Adipocyte (in vitro differentiated cells): ENCODE data around the gene GJB5.
"Not testable (repeated sequence)": the region's sequence is repeated elsewhere in the genome, so short reads cannot be mapped to it uniquely, and the experiment has no call there.

Experiments
- DNase-seq: peaks from one replicate; pipeline ENCODE4 v3.0.0-alpha.2; 2015; ENCODE audit warnings: low read depth
- H3K27me3 ChIP-seq: replicated peaks from 2 replicates; pipeline ENCODE4 v1.7.0; 2013; ENCODE audit warnings: mild to moderate bottlenecking, low read length, moderate library complexity; ENCODE audit not compliant: control insufficient read depth, insufficient read depth
- H3K36me3 ChIP-seq: 2 replicates; pipeline ENCODE4 v1.7.0; 2013; ENCODE audit warnings: low read length, mild to moderate bottlenecking, moderate library complexity; ENCODE audit not compliant: control insufficient read depth, insufficient read depth, severe bottlenecking
- H3K4me1 ChIP-seq: 2 replicates; pipeline ENCODE4 v1.7.0; 2013; ENCODE audit warnings: mild to moderate bottlenecking, low read length, moderate library complexity; ENCODE audit not compliant: control insufficient read depth, insufficient read depth
- H3K4me3 ChIP-seq: 2 replicates; pipeline ENCODE4 v1.7.0; 2013; ENCODE audit warnings: mild to moderate bottlenecking, low read length, moderate library complexity
- H3K9ac ChIP-seq: 2 replicates; pipeline ENCODE4 v1.7.0; 2013; ENCODE audit warnings: mild to moderate bottlenecking, low read length, moderate library complexity
- H3K9me3 ChIP-seq: 2 replicates; pipeline ENCODE4 v1.7.0; 2013; ENCODE audit warnings: mild to moderate bottlenecking, low read length, moderate library complexity; ENCODE audit not compliant: control insufficient read depth

GJB5 gene

DNA sequence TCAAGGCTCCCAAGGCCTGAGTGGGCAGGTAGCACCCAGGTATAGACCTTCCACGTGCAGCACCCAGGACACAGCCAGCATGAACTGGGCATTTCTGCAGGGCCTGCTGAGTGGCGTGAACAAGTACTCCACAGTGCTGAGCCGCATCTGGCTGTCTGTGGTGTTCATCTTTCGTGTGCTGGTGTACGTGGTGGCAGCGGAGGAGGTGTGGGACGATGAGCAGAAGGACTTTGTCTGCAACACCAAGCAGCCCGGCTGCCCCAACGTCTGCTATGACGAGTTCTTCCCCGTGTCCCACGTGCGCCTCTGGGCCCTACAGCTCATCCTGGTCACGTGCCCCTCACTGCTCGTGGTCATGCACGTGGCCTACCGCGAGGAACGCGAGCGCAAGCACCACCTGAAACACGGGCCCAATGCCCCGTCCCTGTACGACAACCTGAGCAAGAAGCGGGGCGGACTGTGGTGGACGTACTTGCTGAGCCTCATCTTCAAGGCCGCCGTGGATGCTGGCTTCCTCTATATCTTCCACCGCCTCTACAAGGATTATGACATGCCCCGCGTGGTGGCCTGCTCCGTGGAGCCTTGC, 6.4 kb downstream of the GJB5 start:
- Histone ChIP-seq H3K4me3 (no peak overlapping the region), H3K9ac (no peak overlapping the region)
- DNase-seq = no peak

DNA sequence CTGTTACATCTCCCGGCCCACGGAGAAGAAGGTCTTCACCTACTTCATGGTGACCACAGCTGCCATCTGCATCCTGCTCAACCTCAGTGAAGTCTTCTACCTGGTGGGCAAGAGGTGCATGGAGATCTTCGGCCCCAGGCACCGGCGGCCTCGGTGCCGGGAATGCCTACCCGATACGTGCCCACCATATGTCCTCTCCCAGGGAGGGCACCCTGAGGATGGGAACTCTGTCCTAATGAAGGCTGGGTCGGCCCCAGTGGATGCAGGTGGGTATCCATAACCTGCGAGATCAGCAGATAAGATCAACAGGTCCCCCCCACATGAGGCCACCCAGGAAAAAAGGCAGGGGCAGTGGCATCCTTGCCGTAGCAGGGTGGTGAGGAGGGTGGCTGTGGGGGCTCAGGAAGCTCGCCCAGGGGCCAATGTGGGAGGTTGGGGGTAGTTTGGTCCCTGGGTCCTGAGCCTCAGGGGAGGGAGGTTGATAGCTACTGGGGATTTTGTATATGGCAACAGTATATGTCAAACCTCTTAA, 7.0 kb downstream of the GJB5 start:
- DNase-seq = no peak
- H3K36me3 ChIP-seq = no peaks in the 10 kb centered on the region
- no peak overlapping the region for H3K4me3 ChIP-seq
- H3K9me3 ChIP-seq = no peaks in the 10 kb centered on the region
- H3K4me1 ChIP-seq = no peaks in the 10 kb centered on the region
- H3K9ac ChIP-seq = no peak overlapping the region
- H3K27me3 ChIP-seq = peaks cover 20% of the 10 kb centered on the region

More for the DNA sequence above, 6.4 kb downstream of the GJB5 start:
- peaks cover 21% of the 10 kb centered on the region for H3K27me3 ChIP-seq
- no peaks in the 10 kb centered on the region for H3K36me3 ChIP-seq
- H3K4me1 ChIP-seq = no peaks in the 10 kb centered on the region
- H3K9me3 ChIP-seq = no peaks in the 10 kb centered on the region

DNA sequence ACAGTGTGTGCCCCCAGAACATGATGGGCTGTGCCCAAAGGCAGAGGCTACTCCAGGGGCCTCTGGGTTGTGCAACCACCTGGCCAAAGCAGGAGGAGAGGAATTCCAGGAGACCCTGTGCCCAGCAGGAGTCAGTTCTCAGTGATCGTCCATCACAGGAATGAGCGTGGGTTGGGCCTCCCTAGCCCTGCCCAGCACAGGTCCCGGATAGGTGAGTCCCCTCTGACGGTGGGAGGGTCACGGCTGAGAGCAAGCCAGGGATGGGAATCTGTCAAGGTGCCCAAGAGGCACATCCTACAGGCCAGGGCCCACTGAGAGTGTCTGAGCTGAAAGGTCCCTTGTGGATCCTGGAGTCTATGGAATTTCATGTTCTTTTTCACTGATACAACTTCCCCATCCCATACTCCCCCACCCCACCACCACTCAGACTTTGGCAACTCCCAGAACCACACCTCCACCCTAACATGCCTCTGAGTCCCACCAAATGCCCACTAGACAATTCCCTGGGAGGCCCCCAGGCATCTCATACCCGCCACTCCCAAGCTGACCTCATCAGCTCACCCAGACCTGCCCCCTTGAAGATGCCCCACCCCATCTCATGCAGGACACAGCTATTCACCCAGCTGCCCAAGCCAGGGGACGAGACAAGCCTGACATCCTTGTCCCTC, 7.8 kb downstream of the GJB5 start:
- Histone ChIP-seq H3K9ac (no peak overlapping the region), H3K9me3 (no peaks in the 10 kb centered on the region), H3K4me1 (no peaks in the 10 kb centered on the region), H3K4me3 (no peak overlapping the region), H3K27me3 (peaks cover 12% of the 10 kb centered on the region), H3K36me3 (no peaks in the 10 kb centered on the region)
- DNase-seq = no peak

DNA sequence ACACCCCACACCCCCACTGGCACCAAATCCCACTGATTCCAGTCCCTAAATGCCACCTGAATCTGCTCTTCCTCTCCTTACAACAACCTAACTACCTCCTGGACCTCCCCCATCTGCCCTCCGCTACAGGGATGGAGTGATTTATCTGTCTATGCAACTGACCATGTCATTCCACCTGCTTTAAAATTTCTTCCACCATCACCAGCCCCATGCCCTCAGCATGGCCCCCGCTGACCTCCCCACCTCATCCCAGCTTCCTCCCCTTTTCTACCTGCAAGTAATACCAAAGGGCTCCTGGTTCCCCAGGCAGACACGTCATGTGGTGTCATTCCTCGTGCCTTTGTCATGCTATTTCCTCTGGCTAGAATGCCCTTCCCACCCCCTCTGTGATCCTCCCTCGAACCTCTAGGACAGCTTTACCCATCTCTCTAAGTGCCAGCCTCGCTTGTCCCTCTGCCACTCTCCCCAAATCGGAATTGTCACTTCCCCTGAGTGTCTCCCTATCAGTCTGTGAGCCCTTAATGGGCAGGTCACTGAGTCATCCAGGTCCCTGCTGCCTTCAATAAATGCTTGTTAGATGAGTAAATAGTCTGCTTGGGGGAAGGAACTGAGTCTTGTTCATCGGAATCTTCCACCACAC, 8.4 kb downstream of the GJB5 start:
- Histone ChIP-seq H3K4me1 (no peaks in the 10 kb centered on the region), H3K27me3 (peaks cover 9% of the 10 kb centered on the region), H3K36me3 (no peaks in the 10 kb centered on the region), H3K9me3 (no peaks in the 10 kb centered on the region), H3K9ac (no peak overlapping the region), H3K4me3 (no peak overlapping the region)
- no peak for DNase-seq

GRCh38 chr1:34768856-34769255, 14.0 kb downstream of the GJB5 start:
- no peak overlapping the region for H3K4me3 ChIP-seq
- peaks cover 11% of the 10 kb centered on the region for H3K27me3 ChIP-seq
- H3K9me3 ChIP-seq = no peaks in the 10 kb centered on the region
- H3K9ac ChIP-seq = no peak overlapping the region
- H3K4me1 ChIP-seq = no peaks in the 10 kb centered on the region
- H3K36me3 ChIP-seq = no peaks in the 10 kb centered on the region
- no peak for DNase-seq

DNA sequence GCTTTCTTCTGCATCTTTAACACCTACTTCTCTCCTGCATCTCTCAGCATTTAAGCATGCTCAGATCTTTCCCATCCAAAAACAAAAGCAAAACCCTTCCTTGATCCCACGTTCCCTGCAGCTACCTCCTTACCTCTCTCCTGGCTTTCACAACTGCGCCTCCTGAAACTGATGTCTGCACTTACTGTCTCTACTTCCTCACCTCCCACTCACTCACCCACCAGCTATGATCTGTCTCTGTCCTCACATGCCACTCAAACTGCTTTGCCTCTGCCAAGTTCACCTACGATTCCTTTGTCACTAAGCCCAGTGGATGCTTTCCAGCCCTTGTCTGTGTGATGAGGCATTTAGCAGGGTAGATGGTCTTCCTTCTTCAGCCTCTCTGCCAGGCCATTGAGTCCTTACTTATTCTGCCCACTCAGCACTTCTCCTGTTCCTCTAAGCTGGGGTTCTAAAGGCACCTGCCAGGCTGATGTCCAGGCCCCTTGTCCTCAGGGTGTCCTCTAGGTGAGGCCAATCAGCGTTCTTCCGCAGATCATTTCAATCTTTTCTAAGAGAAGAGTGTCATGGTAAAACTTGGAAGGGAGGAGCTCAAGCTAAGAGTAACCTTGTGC, 16.2 kb downstream of the GJB5 start:
- no peak for DNase-seq
- Histone ChIP-seq H3K9ac (no peak overlapping the region), H3K4me1 (no peaks in the 10 kb centered on the region), H3K9me3 (no peaks in the 10 kb centered on the region), H3K27me3 (peaks cover 17% of the 10 kb centered on the region), H3K36me3 (no peaks in the 10 kb centered on the region), H3K4me3 (no peak overlapping the region)

DNA sequence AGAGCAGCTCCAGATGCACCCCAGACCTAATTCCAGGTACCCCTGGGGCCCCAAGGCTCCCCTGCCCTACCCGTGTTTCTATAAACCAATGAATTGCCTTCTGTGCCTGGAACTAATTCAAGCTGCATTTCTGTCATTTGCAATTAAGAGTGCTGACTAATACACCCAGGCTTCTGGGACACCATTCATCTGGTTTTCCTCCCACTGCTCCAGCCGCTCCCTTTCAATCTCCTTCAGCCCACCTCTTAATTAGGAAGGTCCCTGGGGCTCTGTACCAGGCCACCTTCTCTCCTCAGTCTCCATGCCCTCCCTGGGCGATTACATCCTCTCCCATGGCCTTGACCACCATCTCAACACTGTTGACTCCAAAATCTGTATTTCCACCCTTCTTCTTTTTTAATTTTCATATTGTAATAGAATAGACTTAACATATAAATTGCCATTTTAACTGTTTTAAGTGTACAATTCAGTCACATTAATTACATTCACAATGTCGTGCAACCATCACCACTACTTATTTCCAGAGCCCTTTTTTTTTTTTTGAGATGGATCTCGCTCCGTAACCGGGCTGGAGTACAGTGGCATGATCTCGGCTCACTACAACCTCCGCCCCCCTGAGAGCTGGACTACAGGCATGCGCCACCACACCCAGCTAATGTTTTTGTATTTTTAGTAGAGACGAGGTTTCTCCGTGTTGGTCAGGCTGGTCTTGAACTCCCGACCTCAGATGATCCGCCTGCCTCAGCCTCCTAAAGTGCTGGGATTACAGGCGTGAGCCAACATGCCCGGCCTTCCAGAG, 16.9 kb downstream of the GJB5 start:
- H3K4me3 ChIP-seq = no peak overlapping the region
- DNase-seq = no peak
- H3K4me1 ChIP-seq = no peaks in the 10 kb centered on the region
- H3K9ac ChIP-seq = no peak overlapping the region
- H3K9me3 ChIP-seq = no peaks in the 10 kb centered on the region
- peaks cover 23% of the 10 kb centered on the region for H3K27me3 ChIP-seq
- H3K36me3 ChIP-seq = no peaks in the 10 kb centered on the region

- not testable (repeated sequence) for H3K9ac ChIP-seq, H3K4me3 ChIP-seq, H3K9me3 ChIP-seq, DNase-seq, H3K4me1 ChIP-seq, H3K36me3 ChIP-seq
- H3K27me3 ChIP-seq = peaks cover 37% of the 10 kb centered on the region
These were observed 18.3 kb downstream of the GJB5 start for GRCh38 chr1:34773114-34773513.

DNA sequence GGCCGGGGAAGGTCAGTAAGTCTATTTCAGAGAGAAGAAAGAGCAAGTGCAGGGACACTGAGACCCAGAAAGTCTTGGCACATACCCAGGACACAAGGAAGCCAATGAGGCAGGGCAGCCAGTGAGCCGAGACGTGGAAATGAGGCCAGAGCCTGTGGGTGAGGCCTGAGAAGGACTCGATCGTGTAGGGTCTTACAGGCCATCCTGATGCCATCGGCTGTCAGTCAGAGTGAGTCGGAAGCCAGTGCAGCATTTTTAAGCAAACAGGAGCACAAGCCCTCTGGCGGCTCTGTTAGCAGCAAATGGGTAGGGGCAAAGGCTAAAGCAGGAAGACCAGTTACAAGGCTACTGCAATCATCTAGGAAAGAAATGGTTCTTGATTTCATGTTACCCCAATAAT, 20.1 kb downstream of the GJB5 start:
- Histone ChIP-seq H3K4me3 (no peak overlapping the region), H3K4me1 (no peaks in the 10 kb centered on the region), H3K27me3 (peaks cover 49% of the 10 kb centered on the region), H3K9me3 (no peaks in the 10 kb centered on the region), H3K9ac (no peak overlapping the region), H3K36me3 (no peaks in the 10 kb centered on the region)
- DNase-seq = no peak

DNA sequence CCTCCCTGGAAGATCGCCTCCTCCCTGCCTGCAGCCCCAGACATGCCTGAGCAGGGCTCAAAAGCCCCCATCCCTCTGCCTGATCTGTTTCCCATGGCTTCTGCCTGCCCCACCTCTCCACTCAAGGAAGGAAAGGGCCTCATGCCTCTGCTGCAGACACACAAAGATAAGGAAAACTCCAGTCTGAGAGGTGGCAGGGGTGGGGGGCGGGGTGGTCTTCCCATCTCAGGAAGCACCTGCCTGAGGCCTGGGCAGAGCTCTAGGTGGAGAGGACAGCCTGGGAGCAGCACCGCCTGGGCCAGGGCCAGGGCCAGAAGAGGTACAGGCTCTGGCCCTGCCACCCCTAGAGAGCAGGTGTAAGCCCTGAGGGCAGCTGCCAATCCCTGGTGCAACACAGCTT, 22.1 kb downstream of the GJB5 start:
- peaks cover 64% of the 10 kb centered on the region for H3K27me3 ChIP-seq
- no peak overlapping the region for H3K9ac ChIP-seq
- H3K36me3 ChIP-seq = no peaks in the 10 kb centered on the region
- no peak overlapping the region for H3K4me3 ChIP-seq
- DNase-seq = no peak
- peaks cover 6% of the 10 kb centered on the region for H3K4me1 ChIP-seq
- no peaks in the 10 kb centered on the region for H3K9me3 ChIP-seq
